HCT116 (cell line): ENCODE results near the gene EML3. TPM values are rescaled to one million over a fixed set of nuclear protein-coding genes. Genes with fewer than 3 reads are reported as not detected.

ENCODE experiments used
- ATAC-seq: fragments of 200-7000 bp; cut with Tn5 transposase; 2 replicates; pipeline ENCODE4 v1.9.1; 2020; ENCODE audit warnings: mild to moderate bottlenecking, moderate library complexity
- BruUV-seq: library from RNA; stranded (reverse); fragments of 400-500 nt; replicated peaks from 2 replicates; lab custom pipeline; 2021; lab: Mats Ljungman, UMichigan
- CTCF ChIA-PET: fragments of 300-600 bp; sonication (Branson Sonifier 250); formaldehyde crosslinking; loops from one replicate; lab custom pipeline; 2021; ENCODE audit warnings: antibody characterized with exemption; lab: Charles Lee
- POLR2A ChIA-PET: fragments of 300-600, 350-600 bp; sonication (Branson Sonifier 250); formaldehyde crosslinking; loops from one replicate; lab custom pipeline; 2021; ENCODE audit warnings: antibody characterized with exemption; lab: Charles Lee
- RAD21 ChIA-PET, 2 experiments: fragments of 300-600 bp; sonication (Branson Sonifier 250); formaldehyde crosslinking; loops; one replicate each; lab custom pipeline; 2023; ENCODE audit warnings: low total read pairs in 2 of 2; ENCODE audit not compliant: uncharacterized antibody in 2 of 2, unreplicated experiment in 2 of 2, low non-redundant PET in 1 of 2; lab: Charles Lee
- DNase-seq: peaks from one replicate; pipeline ENCODE4 v3.0.0-alpha.2; 2010; ENCODE audit warnings: low read depth, low spot score
- H2AFZ ChIP-seq: fragments of 200-600 bp; shearing (Covaris generic), sonication (generic); 2 replicates; pipeline ENCODE4 v1.6.1; 2017; ENCODE audit warnings: low read depth, mixed run types, mixed read lengths, antibody characterized with exemption, low read length; ENCODE audit not compliant: poor library complexity, severe bottlenecking
- H3K27ac ChIP-seq: 2 replicates; pipeline ENCODE4 v1.5.1; 2012; ENCODE audit warnings: low read depth, low read length
- H3K27me3 ChIP-seq: fragments of 200-600 bp; sonication (generic); 2 replicates; pipeline ENCODE4 v1.6.1; 2016; ENCODE audit warnings: mixed run types, low read length, mixed read lengths; ENCODE audit not compliant: insufficient read depth
- H3K36me3 ChIP-seq, 2 experiments: fragments of 200-500 bp in 1 of 2; fragments of 200-600 bp in 1 of 2; sonication (Bioruptor generic) in 1 of 2; sonication (generic) in 1 of 2; 2 replicates each; pipeline versions ENCODE4 v1.5.1 to v1.6.1; 2014 to 2016; ENCODE audit warnings: low read length in 2 of 2, inconsistent platforms in 1 of 2, mixed read lengths in 1 of 2, mixed run types in 1 of 2; ENCODE audit not compliant: insufficient read depth in 2 of 2, control insufficient read depth in 1 of 2
- H3K4me1 ChIP-seq, 2 experiments: fragments of 200-600 bp in 1 of 2; sonication (generic) in 1 of 2; 2 replicates each; pipeline versions ENCODE4 v1.5.1 to v1.6.1; 2012 to 2017; ENCODE audit warnings: low read length in 2 of 2, inconsistent platforms in 1 of 2, mild to moderate bottlenecking in 1 of 2, mixed read lengths in 1 of 2, mixed run types in 1 of 2, moderate library complexity in 1 of 2; ENCODE audit not compliant: insufficient read depth in 2 of 2, control insufficient read depth in 1 of 2
- H3K4me2 ChIP-seq: fragments of 200-600 bp; sonication (generic); 2 replicates; pipeline ENCODE4 v1.6.1; 2017; ENCODE audit warnings: mixed run types, low read length, mixed read lengths
- H3K4me3 ChIP-seq, 2 experiments: fragments of 200-600 bp in 1 of 2; sonication (generic) in 1 of 2; replicated peaks in 1 of 2; 2 replicates each; pipeline ENCODE4 v1.5.1; 2011 to 2016; ENCODE audit warnings: low read length in 2 of 2, control low read depth in 1 of 2, low read depth in 1 of 2, mild to moderate bottlenecking in 1 of 2, mixed read lengths in 1 of 2, mixed run types in 1 of 2
- H3K79me2 ChIP-seq: fragments of 200-600 bp; sonication (generic); 2 replicates; pipeline ENCODE4 v1.6.1; 2017; ENCODE audit warnings: mild to moderate bottlenecking, mixed run types, low read length, moderate library complexity, mixed read lengths; ENCODE audit not compliant: insufficient read depth
- H3K9ac ChIP-seq: fragments of 200-600 bp; sonication (generic); 2 replicates; pipeline ENCODE4 v1.6.1; 2016; ENCODE audit warnings: low read length, mixed read lengths
- H3K9me2 ChIP-seq: fragments of 200-600 bp; sonication (generic), shearing (Covaris generic); 2 replicates; pipeline ENCODE4 v1.6.1; 2017; ENCODE audit warnings: mixed run types, mild to moderate bottlenecking, moderate library complexity; ENCODE audit not compliant: insufficient read depth
- H3K9me3 ChIP-seq, 2 experiments: fragments of 200-500 bp in 1 of 2; fragments of 200-600 bp in 1 of 2; sonication (Bioruptor generic) in 1 of 2; sonication (generic) in 1 of 2; 2 replicates each; pipeline ENCODE4 v1.6.1; 2014 to 2017; ENCODE audit warnings: low read length in 2 of 2, mixed read lengths in 2 of 2, inconsistent platforms in 1 of 2, low read depth in 1 of 2, mild to moderate bottlenecking in 1 of 2, mixed run types in 1 of 2, moderate library complexity in 1 of 2; ENCODE audit not compliant: control insufficient read depth in 1 of 2, insufficient read depth in 1 of 2
- H4K20me1 ChIP-seq: fragments of 200-600 bp; sonication (generic), shearing (Covaris generic); 2 replicates; pipeline ENCODE4 v1.6.1; 2017; ENCODE audit warnings: mixed run types, mild to moderate bottlenecking, moderate library complexity; ENCODE audit not compliant: insufficient read depth
- CTCF ChIP-seq, 3 experiments: fragments of 200-600 bp in 1 of 3; sonication (generic) in 1 of 3; IDR thresholded peaks in 2 of 3; conservative IDR thresholded peaks in 1 of 3; 2 replicates each; pipeline ENCODE4 v1.5.1; 2012 to 2017; ENCODE audit warnings: low read depth in 2 of 3, low read length in 2 of 3, antibody characterized with exemption in 1 of 3, borderline replicate concordance in 1 of 3, control low read depth in 1 of 3, mild to moderate bottlenecking in 1 of 3, mixed read lengths in 1 of 3, mixed run types in 1 of 3, moderate library complexity in 1 of 3; ENCODE audit not compliant: insufficient read depth in 1 of 3
- EGR1 ChIP-seq: IDR thresholded peaks from 2 replicates; pipeline ENCODE4 v1.6.1; 2012; ENCODE audit warnings: low read depth
- ELF1 ChIP-seq: IDR thresholded peaks from 2 replicates; pipeline ENCODE4 v1.6.1; 2012; ENCODE audit warnings: low read depth, borderline replicate concordance
- EZH2 ChIP-seq: fragments of 200-600 bp; sonication (generic); IDR thresholded peaks from 2 replicates; pipeline ENCODE4 v1.6.1; 2017; ENCODE audit warnings: antibody characterized with exemption, mixed run types
- JUND ChIP-seq: IDR thresholded peaks from 2 replicates; pipeline ENCODE4 v1.6.1; 2012
- POLR2A ChIP-seq: IDR thresholded peaks from 2 replicates; pipeline ENCODE4 v1.7.0; 2011; ENCODE audit warnings: borderline replicate concordance; ENCODE audit not compliant: insufficient read depth, insufficient read length; ENCODE audit errors: extremely low read depth
- REST ChIP-seq: IDR thresholded peaks from 2 replicates; pipeline ENCODE4 v1.6.1; 2012; ENCODE audit warnings: low read depth
- SRF ChIP-seq: IDR thresholded peaks from 2 replicates; pipeline ENCODE4 v1.6.1; 2012; ENCODE audit warnings: low read depth
- intact Hi-C: fragments of 100-400 bp; cut with micrococcal nuclease; formaldehyde crosslinking; loops from 2 replicates; pipeline ENCODE4 v1.10.0; 2022
- total RNA-seq: library from RNA; stranded (reverse); gene quantifications from one replicate; pipeline ENCODE4 v1.2.1, GENCODE V29; 2021; ENCODE audit not compliant: unreplicated experiment
- TF ChIP-seq, protein P1 (sequence below): IDR thresholded peaks from 2 replicates; pipeline ENCODE4 v1.6.1; 2012

Gene EML3
- total RNA-seq, 1 experiment from 2014 or later: 124 TPM

DNA sequence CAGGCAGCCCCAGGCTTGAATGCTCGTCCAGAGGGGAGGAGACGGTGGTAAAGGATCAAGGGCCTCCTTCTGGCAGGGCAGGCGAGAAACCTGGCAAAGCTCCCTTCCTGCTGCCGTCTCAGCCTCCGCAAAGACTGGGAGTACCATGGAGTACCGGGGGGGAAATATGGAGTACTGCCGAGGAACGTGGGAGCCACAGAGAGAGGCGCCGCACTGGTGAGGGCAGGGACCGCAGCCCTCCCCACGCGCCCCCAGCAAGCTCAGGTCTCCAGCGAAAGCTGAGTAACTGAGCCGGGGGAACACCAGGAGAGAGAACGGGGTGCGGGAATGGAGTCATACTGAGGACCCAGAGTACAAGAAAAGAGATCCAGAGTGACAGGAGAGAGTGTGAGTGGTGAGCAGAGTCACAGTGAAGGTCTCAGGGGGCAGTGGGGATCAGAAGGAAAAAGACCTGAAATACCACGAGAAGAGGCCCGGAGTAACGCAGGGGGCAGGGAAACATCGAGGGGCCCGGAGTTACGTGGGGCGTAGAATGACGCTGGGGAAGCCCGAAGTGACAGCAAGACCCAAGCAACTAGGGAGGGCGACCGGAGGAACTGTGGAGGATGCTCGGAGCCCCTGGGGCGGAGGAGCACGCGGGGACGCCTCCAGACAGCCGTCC lies 740 bp downstream of the EML3 start:
- RAD21 ChIA-PET: interaction anchor here (1.0 to 1.4 kb wide), 2 partner anchors 20 to 188 kb away, joined by 4 to 5 read pairs; partner anchors contain the start of gene TUT1 (in 1 of the 2)
- H3K9me3 ChIP-seq: no peaks in the 10 kb centered on the region
- ATAC-seq (peak; percentile 34), DNase-seq (no peak)
- H3K27ac ChIP-seq: peak overlapping the region; percentile 83
- CTCF ChIA-PET: interaction anchor here (0.8 to 2.8 kb wide), 9 partner anchors 9 to 217 kb away, joined by 3 to 16 read pairs (median 4); partner anchors contain the start of genes B3GAT3, C11orf98, CSKMT and HNRNPUL2
- no peak overlapping the region for H2AFZ ChIP-seq
- H3K4me1 ChIP-seq: peaks cover 28 to 45% of the 10 kb centered on the region in 2 experiments
- peak overlapping the region; percentile 93 for H3K9ac ChIP-seq
- no peaks in the 10 kb centered on the region for H3K9me2 ChIP-seq
- peak overlapping the region; percentile 87 to 94 for H3K4me3 ChIP-seq
- H4K20me1 ChIP-seq: no peaks in the 10 kb centered on the region
- peaks cover 13% of the 10 kb centered on the region for H3K79me2 ChIP-seq
- intact Hi-C loops: loop anchor here (5.0 kb wide), 1 partner anchor 35 kb away; the partner anchor contains the start of gene GANAB
- peak overlapping the region; percentile 87 for H3K4me2 ChIP-seq
- no peaks in the 10 kb centered on the region for H3K27me3 ChIP-seq
- TSS peak; percentile 34 for BruUV-seq
- no peak for TF ChIP-seq EGR1
- TF ChIP-seq, protein P1, sequence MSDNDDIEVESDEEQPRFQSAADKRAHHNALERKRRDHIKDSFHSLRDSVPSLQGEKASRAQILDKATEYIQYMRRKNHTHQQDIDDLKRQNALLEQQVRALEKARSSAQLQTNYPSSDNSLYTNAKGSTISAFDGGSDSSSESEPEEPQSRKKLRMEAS: 0 out of 2 replicates have a peak, but pooled peaks have one; percentile 54
- TF ChIP-seq, all 23 proteins: peak for 1
- POLR2A ChIA-PET: interaction anchor here (0.8 to 2.2 kb wide), 5 partner anchors 10 to 229 kb away, joined by 4 to 6 read pairs (median 5); partner anchors contain the start of genes B3GAT3, C11orf98, CSKMT and MTA2
- peaks cover 0 to 5% of the 10 kb centered on the region in 2 experiments; a peak in 2 of 4 replicates for H3K36me3 ChIP-seq

DNA sequence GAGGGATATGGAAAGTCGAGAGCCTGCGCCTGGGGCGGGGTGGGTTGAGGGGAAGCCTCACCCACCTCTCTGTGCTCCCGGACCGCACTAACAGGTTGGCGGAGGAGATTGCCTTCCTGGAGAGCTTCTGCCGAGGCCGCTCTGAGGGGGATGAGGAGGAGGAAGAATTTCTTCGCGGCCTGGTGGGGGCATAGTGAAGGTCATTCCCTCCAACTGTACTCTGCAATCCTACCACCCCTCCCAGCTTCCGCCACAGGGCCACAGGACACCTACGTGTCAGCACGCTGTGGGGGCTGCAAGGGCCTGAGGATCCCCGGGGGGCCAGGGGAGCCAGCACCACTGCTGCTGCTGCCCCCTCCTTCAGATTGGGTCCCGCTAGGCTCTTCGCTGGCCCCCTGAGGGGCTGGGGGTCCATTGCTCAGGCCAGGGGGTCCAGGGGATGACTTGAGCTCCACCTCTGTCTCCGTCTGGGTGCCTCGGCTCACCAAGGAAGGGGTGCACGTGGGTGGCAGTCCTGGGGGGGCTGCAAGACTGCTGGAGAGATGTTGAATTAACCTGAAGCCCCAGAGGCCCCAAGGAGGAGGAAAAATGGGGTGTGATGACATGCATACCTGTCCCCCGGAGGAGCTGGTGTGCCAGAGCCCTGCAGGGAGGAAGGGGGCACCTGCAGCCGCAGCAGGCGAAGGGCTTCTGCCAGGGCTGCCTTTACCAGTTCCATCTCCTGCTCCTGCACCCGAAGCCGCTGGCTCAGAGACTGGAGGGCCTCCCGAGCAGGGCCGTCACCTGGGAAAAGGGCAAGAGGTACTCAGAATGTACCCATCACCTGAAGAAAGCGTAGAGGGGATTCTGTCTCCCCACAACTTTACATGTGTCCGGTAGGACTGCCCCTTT lies 1.5 kb downstream of the EML3 start:
- H3K27me3 ChIP-seq: no peaks in the 10 kb centered on the region
- H3K4me1 ChIP-seq: peaks cover 28 to 45% of the 10 kb centered on the region in 2 experiments
- no peaks in the 10 kb centered on the region for H3K9me2 ChIP-seq
- no peak overlapping the region for H2AFZ ChIP-seq
- BruUV-seq: no TSS peak
- peak overlapping the region; percentile 87 to 94 for H3K4me3 ChIP-seq
- ChIA-PET POLR2A (interaction anchor here (0.8 to 1.2 kb wide), 4 partner anchors 9 to 230 kb away, joined by 4 to 6 read pairs (median 5); partner anchors contain the start of genes C11orf98, CSKMT, MTA2 and TUT1), CTCF (interaction anchor here (1.0 to 2.8 kb wide), 8 partner anchors 10 to 216 kb away, joined by 3 to 16 read pairs (median 5); partner anchors contain the start of genes B3GAT3, HNRNPUL2, MTA2 and TUT1), RAD21 (interaction anchor here (1.0 to 1.4 kb wide), 2 partner anchors 20 to 187 kb away, joined by 4 to 5 read pairs; partner anchors contain the start of gene TUT1 (in 1 of the 2))
- H3K9me3 ChIP-seq: no peaks in the 10 kb centered on the region
- ATAC-seq (no peak), DNase-seq (no peak)
- peak overlapping the region; percentile 83 for H3K27ac ChIP-seq
- peaks cover 13% of the 10 kb centered on the region for H3K79me2 ChIP-seq
- H3K36me3 ChIP-seq: peaks cover 0 to 5% of the 10 kb centered on the region in 2 experiments; a peak in 1 of 4 replicates
- intact Hi-C loops: loop anchor here (5.0 kb wide), 1 partner anchor 36 kb away; the partner anchor contains the start of gene GANAB
- H3K4me2 ChIP-seq: peak overlapping the region; percentile 87
- H4K20me1 ChIP-seq: no peaks in the 10 kb centered on the region
- peak overlapping the region; percentile 93 for H3K9ac ChIP-seq
- TF ChIP-seq REST (no peak), CTCF (IDR thresholded peaks at IDR 0.05 in 2 of 3, conservative IDR thresholded peaks at IDR 0.05 in 1 of 3; ENCODE audit: borderline replicate concordance in 1 of 3, insufficient read depth in 1 of 3, low read depth in 2 of 3, low read length in 2 of 3) (no peak), ELF1 (no peak), SRF (no peak), EZH2 (no peak), POLR2A (no peak), JUND (no peak)
